Stomach smooth muscle (tissue), 2 donors: ENCODE measurements around the gene ACTL10.

ENCODE experiments used
- H3K27ac ChIP-seq: one replicate; pipeline ENCODE4 v1.7.0; 2013; ENCODE audit warnings: mild to moderate bottlenecking, low read length, inconsistent platforms
- H3K27me3 ChIP-seq, 2 donors: one replicate each; pipeline ENCODE4 v1.7.0; 2013; ENCODE audit warnings: low read length in 2 of 2; ENCODE audit not compliant: insufficient read depth in 2 of 2, control insufficient read depth in 1 of 2
- H3K36me3 ChIP-seq, 2 donors: one replicate each; pipeline ENCODE4 v1.7.0; 2013; ENCODE audit warnings: low read length in 2 of 2; ENCODE audit not compliant: control insufficient read depth in 2 of 2, insufficient read depth in 2 of 2
- H3K4me1 ChIP-seq: one replicate; pipeline ENCODE4 v1.7.0; 2013; ENCODE audit warnings: low read length; ENCODE audit not compliant: control insufficient read depth, insufficient read depth
- H3K4me3 ChIP-seq, 2 donors: one replicate each; pipeline ENCODE4 v1.7.0; 2013; ENCODE audit warnings: low read length in 2 of 2
- H3K9ac ChIP-seq, 2 donors: one replicate each; pipeline ENCODE4 v1.7.0; 2013; ENCODE audit warnings: low read length in 2 of 2, mild to moderate bottlenecking in 1 of 2
- H3K9me3 ChIP-seq, 2 donors: one replicate each; pipeline ENCODE4 v1.7.0; 2013; ENCODE audit warnings: low read length in 2 of 2; ENCODE audit not compliant: control insufficient read depth in 2 of 2
- donor health status: healthy.
- donor health status: Pancreatic carcinoma.

Gene ACTL10

GRCh38 chr20:33656783-33657703 lies 9.7 kb upstream of the ACTL10 start:
- H3K9ac ChIP-seq, result no peak overlapping the region
- H3K27me3 ChIP-seq, result no peaks in the 10 kb centered on the region
- H3K36me3 ChIP-seq, result peaks cover 14 to 17% of the 10 kb centered on the region in 2 donors
- H3K27ac ChIP-seq, result no peak overlapping the region
- H3K4me1 ChIP-seq, result peaks cover 14% of the 10 kb centered on the region
- no peak overlapping the region for H3K4me3 ChIP-seq
- no peaks in the 10 kb centered on the region for H3K9me3 ChIP-seq

DNA sequence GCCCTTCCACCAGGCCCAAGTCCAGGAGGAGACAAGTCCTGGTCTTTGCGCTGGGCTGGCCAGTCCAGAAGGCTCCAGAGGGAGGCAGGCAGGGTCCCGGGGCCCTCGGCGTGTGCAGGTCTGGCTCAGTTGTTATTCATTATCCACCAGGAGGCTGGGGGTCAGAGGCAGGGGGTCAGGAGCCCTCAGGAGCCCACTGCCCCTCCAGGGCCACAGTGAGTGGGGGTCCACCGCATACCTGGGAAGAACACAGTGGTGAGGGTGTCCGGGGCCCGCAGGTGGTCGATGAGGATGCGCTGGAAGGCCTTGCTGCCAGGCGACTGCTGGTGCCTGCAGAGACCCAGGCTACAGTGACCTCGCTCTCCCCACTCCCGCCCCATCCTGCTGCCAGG lies 9.0 kb upstream of the ACTL10 start:
- no peaks in the 10 kb centered on the region for H3K9me3 ChIP-seq
- no peak overlapping the region for H3K4me3 ChIP-seq
- H3K27ac ChIP-seq, result no peak overlapping the region
- no peak overlapping the region for H3K9ac ChIP-seq
- peaks cover 14 to 17% of the 10 kb centered on the region in 2 donors for H3K36me3 ChIP-seq
- H3K4me1 ChIP-seq, result peaks cover 20% of the 10 kb centered on the region
- no peaks in the 10 kb centered on the region for H3K27me3 ChIP-seq

- Histone ChIP-seq H3K36me3 (peaks cover 14 to 17% of the 10 kb centered on the region in 2 donors), H3K9ac (no peak overlapping the region), H3K4me1 (peaks cover 18% of the 10 kb centered on the region), H3K27ac (no peak overlapping the region), H3K27me3 (no peaks in the 10 kb centered on the region), H3K4me3 (no peak overlapping the region), H3K9me3 (no peaks in the 10 kb centered on the region)
Measured at GRCh38 chr20:33658510-33658909, 8.2 kb upstream of the ACTL10 start.

DNA sequence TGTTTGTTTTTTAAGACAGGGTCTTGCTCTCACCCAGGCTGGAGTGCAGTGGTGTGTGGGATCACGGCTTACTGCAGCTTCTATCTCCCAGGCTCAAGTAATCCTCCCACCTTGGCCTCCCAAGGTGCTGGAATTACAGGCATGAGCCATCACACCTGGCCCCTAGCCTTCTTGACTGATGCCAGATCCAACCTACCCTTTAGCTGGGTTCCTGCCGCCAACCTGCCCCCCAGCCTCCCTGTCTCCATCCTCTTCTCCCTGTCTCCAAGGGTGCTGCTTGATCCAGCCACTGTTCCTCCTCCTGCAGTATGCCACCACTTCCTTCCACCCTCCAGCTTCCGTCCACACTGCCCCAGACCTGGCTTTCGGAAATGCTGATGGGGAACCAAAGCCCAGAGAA lies 7.8 kb upstream of the ACTL10 start:
- H3K4me1 ChIP-seq, result peaks cover 18% of the 10 kb centered on the region
- H3K27me3 ChIP-seq, result no peaks in the 10 kb centered on the region
- no peak overlapping the region for H3K4me3 ChIP-seq
- H3K9ac ChIP-seq, result no peak overlapping the region
- no peaks in the 10 kb centered on the region for H3K9me3 ChIP-seq
- H3K27ac ChIP-seq, result no peak overlapping the region
- H3K36me3 ChIP-seq, result peaks cover 14 to 17% of the 10 kb centered on the region in 2 donors

GRCh38 chr20:33659341-33660034 lies 7.3 kb upstream of the ACTL10 start:
- no peak overlapping the region for H3K27ac ChIP-seq
- H3K36me3 ChIP-seq, result peaks cover 14 to 17% of the 10 kb centered on the region in 2 donors
- H3K9me3 ChIP-seq, result no peaks in the 10 kb centered on the region
- no peak overlapping the region for H3K9ac ChIP-seq
- no peak overlapping the region for H3K4me3 ChIP-seq
- H3K4me1 ChIP-seq, result peaks cover 22% of the 10 kb centered on the region
- H3K27me3 ChIP-seq, result no peaks in the 10 kb centered on the region

GRCh38 chr20:33660035-33660684 lies 6.6 kb upstream of the ACTL10 start:
- Histone ChIP-seq H3K36me3 (peaks cover 14 to 17% of the 10 kb centered on the region in 2 donors), H3K4me1 (peaks cover 22% of the 10 kb centered on the region), H3K27me3 (no peaks in the 10 kb centered on the region), H3K9ac (no peak overlapping the region), H3K27ac (no peak overlapping the region), H3K9me3 (no peaks in the 10 kb centered on the region), H3K4me3 (no peak overlapping the region)

GRCh38 chr20:33660685-33661058 lies 6.1 kb upstream of the ACTL10 start:
- H3K4me1 ChIP-seq, result peaks cover 22% of the 10 kb centered on the region
- H3K27ac ChIP-seq, result no peak overlapping the region
- H3K9me3 ChIP-seq, result no peaks in the 10 kb centered on the region
- H3K27me3 ChIP-seq, result no peaks in the 10 kb centered on the region
- peaks cover 14 to 17% of the 10 kb centered on the region in 2 donors for H3K36me3 ChIP-seq
- H3K4me3 ChIP-seq, result no peak overlapping the region
- H3K9ac ChIP-seq, result no peak overlapping the region

DNA sequence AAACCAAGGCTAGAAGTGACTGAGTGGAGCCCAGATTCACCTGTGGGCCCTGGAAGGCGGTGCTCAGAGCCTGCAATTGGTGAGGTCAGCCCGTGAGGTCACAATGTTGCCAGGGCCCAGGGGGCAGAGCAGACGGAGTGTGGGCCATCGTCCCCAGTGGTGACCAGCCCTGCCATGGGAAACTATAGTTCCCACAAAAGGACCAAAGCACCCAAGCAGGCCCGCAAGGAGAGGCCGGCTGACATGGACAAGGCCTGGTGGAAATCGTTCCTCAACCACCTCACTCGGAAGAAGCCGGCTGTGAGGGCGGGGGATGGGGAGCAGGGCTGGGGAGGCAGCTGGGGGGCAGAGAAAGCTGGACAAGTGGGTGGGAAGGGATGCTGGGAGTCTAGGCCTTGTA lies 4.6 kb upstream of the ACTL10 start, which contains the start of gene C20orf144:
C20orf144 (plus strand) TSS at position 156 of the 400 bp plus-strand sequence; CDS start at position 175, 19 bp downstream.
- peak within 1 kb of the TSS; percentile 68 to 85 for H3K9ac ChIP-seq
- H3K27me3 ChIP-seq, result no peaks in the 10 kb centered on the region
- peak within 1 kb of the TSS; percentile 89 for H3K27ac ChIP-seq
- peak within 1 kb of the TSS; percentile 87 for H3K4me3 ChIP-seq
- H3K9me3 ChIP-seq, result no peaks in the 10 kb centered on the region
- H3K36me3 ChIP-seq, result peaks cover 14 to 15% of the 10 kb centered on the region in 2 donors
- peaks cover 35% of the 10 kb centered on the region for H3K4me1 ChIP-seq

DNA sequence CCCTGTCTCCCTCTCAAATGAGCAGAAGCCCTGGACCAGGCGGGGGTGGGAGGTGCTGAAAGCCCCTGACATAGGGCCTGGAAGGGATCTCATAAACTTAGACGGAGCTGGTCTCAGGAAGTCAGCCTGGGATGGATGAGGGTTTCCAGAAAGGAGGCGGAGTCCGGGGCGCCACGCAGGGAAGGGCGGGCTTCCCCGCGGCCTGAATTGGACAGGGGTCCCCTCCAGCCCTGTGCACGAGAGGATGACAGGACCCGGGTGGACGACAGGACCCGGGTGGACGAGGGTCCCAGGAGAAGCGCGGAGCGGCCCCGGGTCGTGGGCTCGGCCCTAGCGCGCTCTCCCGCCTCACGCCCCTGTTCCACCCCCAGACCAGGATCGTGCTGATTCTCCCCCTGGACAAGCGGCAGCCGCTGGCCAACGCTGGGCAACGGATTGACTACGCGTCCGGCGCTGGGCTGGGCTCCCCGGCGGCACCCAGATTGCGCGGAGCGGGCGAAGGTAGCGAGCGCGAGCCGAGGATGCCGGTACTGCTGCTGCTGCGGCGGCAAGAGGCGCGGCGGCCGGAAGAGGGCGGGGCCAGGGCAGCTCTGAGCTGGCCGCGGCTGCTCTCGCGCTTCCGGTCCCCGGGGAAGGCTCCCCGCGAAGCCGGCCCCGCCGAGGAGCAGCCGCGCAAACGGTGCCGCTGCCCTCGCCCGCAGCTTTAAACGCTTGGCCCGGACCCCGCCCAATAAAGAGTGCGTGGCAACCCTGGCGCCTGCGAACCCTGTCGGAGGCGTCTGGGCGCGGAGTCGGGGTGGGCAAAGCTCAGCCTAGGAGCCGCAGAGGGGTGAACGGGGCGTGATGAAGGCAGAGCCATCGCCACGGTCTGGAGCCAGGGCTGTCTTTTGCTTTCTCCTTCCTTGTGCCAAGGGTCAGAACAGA lies 3.3 kb upstream of the ACTL10 start:
- H3K9ac ChIP-seq, result peak overlapping the region; percentile 83 to 85
- no peaks in the 10 kb centered on the region for H3K27me3 ChIP-seq
- H3K36me3 ChIP-seq, result peaks cover 7 to 9% of the 10 kb centered on the region in 2 donors
- peaks cover 48% of the 10 kb centered on the region for H3K4me1 ChIP-seq
- H3K27ac ChIP-seq, result peak overlapping the region; percentile 89
- H3K9me3 ChIP-seq, result no peaks in the 10 kb centered on the region
- peak overlapping the region; percentile 87 for H3K4me3 ChIP-seq
